Activated CD8-positive, alpha-beta T cell treated with anti-CD3 and anti-CD28 coated beads, Interleukin-2, amount 10 ng/mL, durations not matched to agents 7 days and 5 days (primary cell): ENCODE measurements around the gene ACSM4. TPM values are rescaled to one million over a fixed set of nuclear protein-coding genes. Genes with fewer than 3 reads are reported as not detected.
"Not testable (repeated sequence)": the region's sequence is repeated elsewhere in the genome, so short reads cannot be mapped to it uniquely, and the experiment has no call there.

Source experiments
- ATAC-seq: fragments of 150-1000 bp; cut with Tn5 transposase; one replicate; pipeline ENCODE4 v1.10.0; 2021; ENCODE audit warnings: moderate library complexity
- CTCF ChIA-PET: fragments of 350-600 bp; sonication (Branson Sonifier 250); formaldehyde crosslinking; loops from one replicate; lab custom pipeline; 2021; ENCODE audit warnings: antibody characterized with exemption; lab: Charles Lee
- POLR2A ChIA-PET: fragments of 350-600 bp; sonication (Branson Sonifier 250); formaldehyde crosslinking; loops from one replicate; lab custom pipeline; 2021; ENCODE audit warnings: antibody characterized with exemption; lab: Charles Lee
- DNase-seq: peaks from one replicate; pipeline ENCODE4 v3.0.0-alpha.2; 2020
- H3K27ac Mint-ChIP-seq: one replicate; pipeline ENCODE4 v1.8.0; 2021; ENCODE audit warnings: mild to moderate bottlenecking, mixed read lengths
- H3K27me3 Mint-ChIP-seq: one replicate; pipeline ENCODE4 v1.8.0; 2021; ENCODE audit warnings: low read depth, mixed read lengths
- H3K36me3 Mint-ChIP-seq: one replicate; pipeline ENCODE4 v1.8.0; 2021; ENCODE audit warnings: low read depth, mixed read lengths
- H3K4me1 Mint-ChIP-seq: one replicate; pipeline ENCODE4 v1.8.0; 2021; ENCODE audit warnings: low read depth, mixed read lengths
- H3K4me3 Mint-ChIP-seq: one replicate; pipeline ENCODE4 v1.8.0; 2021; ENCODE audit warnings: mild to moderate bottlenecking, mixed read lengths
- H3K9me3 Mint-ChIP-seq: one replicate; pipeline ENCODE4 v1.8.0; 2022; ENCODE audit warnings: mixed read lengths; ENCODE audit not compliant: insufficient read depth
- total RNA-seq, 2 experiments: library from RNA; stranded (reverse); gene quantifications; one replicate each; pipeline ENCODE4 v1.2.3, GENCODE V29; 2021

ACSM4 gene, protein sequence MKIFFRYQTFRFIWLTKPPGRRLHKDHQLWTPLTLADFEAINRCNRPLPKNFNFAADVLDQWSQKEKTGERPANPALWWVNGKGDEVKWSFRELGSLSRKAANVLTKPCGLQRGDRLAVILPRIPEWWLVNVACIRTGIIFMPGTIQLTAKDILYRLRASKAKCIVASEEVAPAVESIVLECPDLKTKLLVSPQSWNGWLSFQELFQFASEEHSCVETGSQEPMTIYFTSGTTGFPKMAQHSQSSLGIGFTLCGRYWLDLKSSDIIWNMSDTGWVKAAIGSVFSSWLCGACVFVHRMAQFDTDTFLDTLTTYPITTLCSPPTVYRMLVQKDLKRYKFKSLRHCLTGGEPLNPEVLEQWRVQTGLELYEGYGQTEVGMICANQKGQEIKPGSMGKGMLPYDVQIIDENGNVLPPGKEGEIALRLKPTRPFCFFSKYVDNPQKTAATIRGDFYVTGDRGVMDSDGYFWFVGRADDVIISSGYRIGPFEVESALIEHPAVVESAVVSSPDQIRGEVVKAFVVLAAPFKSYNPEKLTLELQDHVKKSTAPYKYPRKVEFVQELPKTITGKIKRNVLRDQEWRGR
- not detected for total RNA-seq

DNA sequence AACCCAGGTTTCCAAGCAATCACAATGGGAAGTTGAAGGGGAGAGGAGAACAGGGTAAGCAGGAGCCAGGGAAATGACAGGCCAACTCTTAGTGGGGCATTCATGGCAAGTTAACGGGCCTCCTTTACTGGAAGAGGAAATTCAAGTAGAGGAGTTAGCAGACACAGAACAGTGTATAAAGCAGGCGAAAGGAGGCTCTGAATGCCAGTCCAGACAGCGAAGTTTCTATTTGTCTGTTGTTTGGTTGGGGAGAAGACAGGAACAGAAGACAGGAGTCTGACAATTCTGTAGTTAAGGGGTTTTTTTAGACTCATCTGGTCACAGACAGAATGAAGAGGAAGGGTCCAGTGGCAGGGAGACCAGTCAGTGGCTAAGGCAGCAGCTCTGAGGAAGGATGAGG is at the start of gene ACSM4:
Gene ACSM4 (plus strand): TSS at position 301 of the 400 bp plus-strand sequence. CDS start 260 bp downstream, outside the sequence.
- H3K36me3 Mint-ChIP-seq, result no peaks in the 10 kb centered on the region
- POLR2A ChIA-PET, result no interaction called here
- H3K27me3 Mint-ChIP-seq, result peaks cover 8% of the 10 kb centered on the region
- H3K27ac Mint-ChIP-seq, result no peak within 1 kb of the TSS
- H3K4me1 Mint-ChIP-seq, result no peaks in the 10 kb centered on the region
- DNase-seq (no peak), ATAC-seq (no peak)
- CTCF ChIA-PET, result no interaction called here
- H3K9me3 Mint-ChIP-seq, result no peaks in the 10 kb centered on the region
- no peak within 1 kb of the TSS for H3K4me3 Mint-ChIP-seq

DNA sequence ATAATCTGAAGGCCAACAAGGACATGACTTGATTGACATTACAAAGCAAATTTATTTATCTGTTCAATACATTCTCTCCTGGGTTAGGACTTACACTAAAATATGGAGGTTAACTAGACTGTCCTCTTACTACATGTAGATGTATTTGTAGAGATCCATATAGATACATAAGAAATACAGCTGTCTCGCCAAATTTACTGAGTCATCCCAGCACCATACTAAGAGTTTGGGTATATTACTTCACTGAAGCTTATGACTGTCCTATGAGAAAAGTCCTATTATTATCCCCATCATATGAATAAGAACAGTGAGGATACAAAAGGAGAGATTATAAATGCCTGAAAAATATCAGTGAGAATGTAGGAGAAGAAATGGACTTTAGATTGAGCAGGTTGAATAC is 44.8 kb upstream of the ACSM4 start:
- H3K4me3 Mint-ChIP-seq, result no peak overlapping the region
- peaks cover 12% of the 10 kb centered on the region for H3K27me3 Mint-ChIP-seq
- no peaks in the 10 kb centered on the region for H3K36me3 Mint-ChIP-seq

DNA sequence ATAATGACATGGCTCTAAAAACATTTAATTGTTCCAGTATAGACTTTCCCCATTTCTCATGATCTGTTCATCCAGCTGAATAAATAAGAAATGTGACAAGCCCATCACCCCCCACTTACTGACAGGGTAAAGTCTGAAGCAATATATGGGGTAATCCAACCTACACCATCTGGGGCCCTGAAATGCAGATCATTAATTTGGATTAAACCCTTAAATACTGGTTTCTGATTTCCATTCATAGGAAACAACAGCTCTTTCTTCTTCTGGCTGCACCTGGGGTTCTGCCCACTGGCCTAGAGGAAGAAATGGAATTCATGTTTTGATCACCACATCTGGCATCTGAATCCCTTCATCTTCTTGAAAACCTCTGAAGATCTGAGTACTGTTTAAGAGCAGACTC is 39.3 kb upstream of the ACSM4 start:
- Mint-ChIP-seq H3K9me3 (no peaks in the 10 kb centered on the region), H3K27ac (no peak overlapping the region), H3K4me3 (no peak overlapping the region), H3K27me3 (peaks cover 8% of the 10 kb centered on the region), H3K36me3 (no peaks in the 10 kb centered on the region), H3K4me1 (no peaks in the 10 kb centered on the region)
- ChIA-PET CTCF (no interaction called here), POLR2A (no interaction called here)
- ATAC-seq (no peak), DNase-seq (no peak)

More for the DNA sequence above, 44.8 kb upstream of the ACSM4 start:
- H3K27ac Mint-ChIP-seq, result no peak overlapping the region
- H3K9me3 Mint-ChIP-seq, result no peaks in the 10 kb centered on the region
- POLR2A ChIA-PET, result no interaction called here
- DNase-seq, result no peak
- H3K4me1 Mint-ChIP-seq, result no peaks in the 10 kb centered on the region
- ATAC-seq, result no peak
- CTCF ChIA-PET, result interaction anchor here (1.2 kb wide), 1 partner anchor 13 kb away, joined by 3 read pairs; no protein-coding TSS in a partner anchor

DNA sequence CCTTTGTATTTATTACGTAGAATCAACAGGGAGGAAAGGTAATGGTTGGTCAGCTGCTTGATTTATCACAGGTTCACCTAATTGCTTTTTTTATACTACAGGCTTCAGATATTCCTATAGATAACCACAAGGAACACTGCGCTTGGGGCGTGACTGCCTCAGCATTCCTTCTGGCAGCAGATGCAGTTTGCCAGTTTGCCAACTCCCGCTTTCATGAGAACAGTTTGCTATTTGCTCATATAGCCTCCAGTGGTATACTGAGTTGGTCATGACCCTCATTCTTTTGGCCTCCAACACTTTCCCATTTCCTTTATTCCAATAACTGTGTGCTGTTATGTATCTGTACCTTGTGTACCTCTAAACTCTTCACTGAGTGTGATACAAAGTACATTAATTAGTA is 38.6 kb upstream of the ACSM4 start:
- no peak for ATAC-seq
- Mint-ChIP-seq H3K36me3 (no peaks in the 10 kb centered on the region), H3K27ac (no peak overlapping the region), H3K4me3 (no peak overlapping the region), H3K27me3 (peaks cover 5% of the 10 kb centered on the region), H3K4me1 (no peaks in the 10 kb centered on the region), H3K9me3 (no peaks in the 10 kb centered on the region)
- ChIA-PET CTCF (no interaction called here), POLR2A (no interaction called here)
- no peak for DNase-seq

DNA sequence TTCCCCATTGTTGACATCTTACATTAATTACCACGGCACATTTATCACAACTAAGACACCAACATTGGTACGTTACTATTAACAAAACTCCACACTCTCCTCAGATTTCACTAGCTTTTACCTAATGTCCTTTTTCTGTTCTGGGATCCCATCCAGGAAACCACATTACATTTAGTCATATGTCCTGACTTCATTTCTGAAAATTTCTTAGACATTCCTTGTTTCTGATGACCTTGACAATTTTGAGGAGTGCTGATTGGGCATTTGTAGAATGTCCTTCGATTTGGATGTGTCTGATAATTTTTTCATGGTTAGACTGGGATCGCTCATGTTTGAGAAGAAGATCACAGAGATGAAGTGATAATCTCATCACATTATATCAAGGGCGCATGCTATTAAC is 34.6 kb upstream of the ACSM4 start:
- CTCF ChIA-PET, result no interaction called here
- H3K27me3 Mint-ChIP-seq, result peaks cover 8% of the 10 kb centered on the region
- no peak overlapping the region for H3K27ac Mint-ChIP-seq
- H3K36me3 Mint-ChIP-seq, result no peaks in the 10 kb centered on the region
- H3K4me3 Mint-ChIP-seq, result no peak overlapping the region
- H3K9me3 Mint-ChIP-seq, result no peaks in the 10 kb centered on the region
- POLR2A ChIA-PET, result no interaction called here
- no peaks in the 10 kb centered on the region for H3K4me1 Mint-ChIP-seq
- DNase-seq (no peak), ATAC-seq (no peak)

DNA sequence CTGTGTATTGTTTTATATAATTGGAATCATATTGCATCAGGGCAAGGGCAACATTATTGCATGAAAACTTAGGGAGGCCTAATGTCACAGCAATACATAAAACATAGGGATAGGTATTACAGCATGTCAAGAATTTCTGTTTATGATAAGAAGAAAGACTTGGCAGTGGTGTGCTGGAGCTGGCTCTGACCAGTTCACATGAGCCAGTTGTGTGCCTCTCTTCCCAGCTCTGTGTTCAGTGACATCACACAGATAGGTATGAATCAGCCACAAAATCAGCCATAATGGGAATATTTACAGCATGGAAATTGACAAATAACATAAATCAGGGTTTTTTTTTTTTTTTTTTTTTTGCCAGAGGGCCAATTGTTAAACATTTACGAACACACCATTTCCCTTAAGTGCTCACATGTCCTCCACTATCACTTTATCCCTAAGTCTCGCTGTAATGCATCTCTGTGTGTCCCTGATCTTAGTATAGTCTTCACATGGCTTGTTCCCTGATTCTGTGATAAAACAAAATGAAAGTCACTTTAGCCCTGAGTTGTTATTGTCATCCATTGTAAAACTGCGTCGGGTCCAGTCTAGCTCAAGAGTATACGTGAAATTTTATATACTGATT is 31.9 kb upstream of the ACSM4 start:
- Mint-ChIP-seq H3K9me3 (no peaks in the 10 kb centered on the region), H3K27ac (no peak overlapping the region), H3K36me3 (no peaks in the 10 kb centered on the region), H3K27me3 (peaks cover 24% of the 10 kb centered on the region), H3K4me3 (no peak overlapping the region), H3K4me1 (no peaks in the 10 kb centered on the region)
- no peak for ATAC-seq
- no peak for DNase-seq
- ChIA-PET POLR2A (interaction anchor here (0.6 kb wide), 1 partner anchor 245 kb away, joined by 3 read pairs; no protein-coding TSS in a partner anchor), CTCF (no interaction called here)

DNA sequence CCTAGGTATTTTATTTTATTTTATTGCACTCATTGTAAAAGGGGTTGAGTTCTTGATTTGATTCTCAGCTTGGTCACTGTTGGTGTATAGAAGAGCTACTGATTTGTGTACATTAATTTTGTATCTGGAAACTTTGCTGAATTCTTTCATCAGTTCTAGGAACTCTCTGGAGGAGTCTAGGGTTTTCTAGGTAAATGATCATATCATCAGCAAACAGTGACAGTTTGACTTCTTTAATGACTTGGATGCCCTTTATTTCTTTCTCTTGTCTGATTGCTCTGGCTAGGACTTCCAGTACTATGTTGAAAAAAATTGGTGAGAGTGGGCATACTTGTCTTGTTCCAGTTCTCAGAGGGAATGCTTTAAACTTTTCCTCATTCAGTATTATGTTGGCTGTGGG is 28.4 kb upstream of the ACSM4 start:
- H3K9me3 Mint-ChIP-seq, CTCF ChIA-PET, H3K36me3 Mint-ChIP-seq, H3K4me3 Mint-ChIP-seq, H3K4me1 Mint-ChIP-seq, POLR2A ChIA-PET, ATAC-seq, H3K27ac Mint-ChIP-seq, DNase-seq: not testable (repeated sequence)
- peaks cover 35% of the 10 kb centered on the region for H3K27me3 Mint-ChIP-seq

DNA sequence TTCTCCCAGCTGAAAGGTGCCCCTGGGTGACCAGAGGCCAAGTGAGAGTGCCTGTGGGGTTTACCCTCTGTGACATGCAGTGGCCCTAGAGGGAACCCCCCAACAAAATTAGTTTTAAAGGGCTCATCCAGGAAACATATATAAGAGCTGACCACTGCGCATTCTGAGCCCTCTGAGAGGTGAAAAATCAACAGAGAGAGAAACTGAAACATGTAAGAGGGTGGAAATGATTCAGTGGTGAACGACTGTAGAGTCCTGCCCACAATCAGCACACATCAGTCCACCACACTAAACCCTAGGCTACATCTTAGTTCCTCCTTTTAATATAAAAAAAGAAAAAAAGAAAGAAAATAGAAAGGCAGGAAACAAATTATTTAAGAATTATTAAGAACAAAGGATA is 21.0 kb upstream of the ACSM4 start:
- Mint-ChIP-seq H3K36me3 (no peaks in the 10 kb centered on the region), H3K4me1 (no peaks in the 10 kb centered on the region), H3K27ac (no peak overlapping the region), H3K9me3 (peaks cover 16% of the 10 kb centered on the region), H3K27me3 (peaks cover 27% of the 10 kb centered on the region), H3K4me3 (no peak overlapping the region)
- DNase-seq, result no peak
- ATAC-seq, result no peak
- ChIA-PET CTCF (no interaction called here), POLR2A (no interaction called here)

DNA sequence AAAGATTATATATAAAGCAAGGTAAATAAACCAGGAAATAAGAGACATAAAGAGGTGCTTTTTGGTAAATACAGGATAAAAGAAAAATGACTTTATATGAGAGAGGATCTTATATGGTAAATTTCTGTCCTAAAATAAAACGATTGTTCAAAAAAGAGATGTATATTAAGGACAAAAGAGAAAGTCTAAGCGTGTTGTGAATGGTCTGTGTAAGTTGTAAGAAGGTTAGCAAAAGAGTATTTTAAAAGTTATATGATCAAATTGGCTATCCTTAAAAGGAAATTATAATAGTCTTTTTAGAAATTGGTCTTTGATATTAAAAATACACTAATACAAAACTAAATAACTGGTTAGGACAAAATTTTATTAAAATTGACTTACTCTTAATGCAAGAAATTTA is 14.1 kb upstream of the ACSM4 start:
- POLR2A ChIA-PET, result no interaction called here
- Mint-ChIP-seq H3K27ac (no peak overlapping the region), H3K4me3 (no peak overlapping the region), H3K4me1 (no peaks in the 10 kb centered on the region), H3K36me3 (peaks cover 2% of the 10 kb centered on the region), H3K9me3 (peaks cover 14% of the 10 kb centered on the region), H3K27me3 (peaks cover 24% of the 10 kb centered on the region)
- CTCF ChIA-PET, result no interaction called here
- ATAC-seq (no peak), DNase-seq (no peak)

DNA sequence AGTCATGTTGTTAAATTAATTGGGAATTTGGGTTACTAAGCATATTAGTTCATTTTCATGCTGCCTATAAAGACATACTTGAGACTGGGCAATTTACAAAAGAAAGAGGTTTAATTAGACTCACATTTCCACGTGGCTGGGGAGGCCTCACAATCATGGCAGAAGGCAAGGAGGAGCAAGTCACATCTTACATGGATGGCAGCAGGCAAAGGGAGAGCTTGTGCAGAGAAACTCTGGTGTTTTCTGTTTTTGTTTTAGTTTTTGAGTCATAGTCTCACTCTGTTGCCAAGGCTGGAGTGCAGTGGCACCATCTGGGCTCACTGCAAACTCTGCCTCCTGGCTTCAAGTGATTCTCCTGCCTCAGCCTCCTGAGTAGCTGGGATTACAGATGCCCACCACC is 13.3 kb upstream of the ACSM4 start:
- peaks cover 14% of the 10 kb centered on the region for H3K9me3 Mint-ChIP-seq
- H3K4me3 Mint-ChIP-seq, H3K27ac Mint-ChIP-seq, CTCF ChIA-PET, H3K36me3 Mint-ChIP-seq, POLR2A ChIA-PET, ATAC-seq, H3K4me1 Mint-ChIP-seq, DNase-seq: not testable (repeated sequence)
- H3K27me3 Mint-ChIP-seq, result peaks cover 21% of the 10 kb centered on the region

DNA sequence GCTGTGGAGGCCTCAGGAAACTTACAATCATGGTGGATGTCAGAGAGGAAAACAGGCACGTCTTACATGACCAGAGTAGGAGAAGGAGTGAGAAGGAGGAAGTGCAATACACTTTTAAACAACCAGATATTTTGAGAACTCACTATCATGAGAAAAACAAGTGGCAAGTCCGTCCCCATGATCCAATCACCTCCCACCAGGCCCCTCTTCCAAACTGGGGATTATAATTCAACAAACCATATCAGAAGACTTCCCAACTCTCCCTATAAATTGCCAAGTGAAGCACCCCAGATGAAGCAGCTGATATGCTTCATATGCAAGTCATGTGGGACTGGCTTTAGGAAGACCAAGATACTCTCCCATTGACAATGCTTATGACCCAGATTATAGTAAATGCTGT is 11.6 kb upstream of the ACSM4 start:
- no peak overlapping the region for H3K4me3 Mint-ChIP-seq
- ATAC-seq (no peak), DNase-seq (no peak)
- peaks cover 5% of the 10 kb centered on the region for H3K9me3 Mint-ChIP-seq
- ChIA-PET POLR2A (no interaction called here), CTCF (interaction anchor here (1.2 kb wide), 1 partner anchor 515 kb away, joined by 3 read pairs; no protein-coding TSS in a partner anchor)
- H3K36me3 Mint-ChIP-seq, result peaks cover 2% of the 10 kb centered on the region
- H3K27me3 Mint-ChIP-seq, result peaks cover 17% of the 10 kb centered on the region
- no peak overlapping the region for H3K27ac Mint-ChIP-seq
- H3K4me1 Mint-ChIP-seq, result no peaks in the 10 kb centered on the region

DNA sequence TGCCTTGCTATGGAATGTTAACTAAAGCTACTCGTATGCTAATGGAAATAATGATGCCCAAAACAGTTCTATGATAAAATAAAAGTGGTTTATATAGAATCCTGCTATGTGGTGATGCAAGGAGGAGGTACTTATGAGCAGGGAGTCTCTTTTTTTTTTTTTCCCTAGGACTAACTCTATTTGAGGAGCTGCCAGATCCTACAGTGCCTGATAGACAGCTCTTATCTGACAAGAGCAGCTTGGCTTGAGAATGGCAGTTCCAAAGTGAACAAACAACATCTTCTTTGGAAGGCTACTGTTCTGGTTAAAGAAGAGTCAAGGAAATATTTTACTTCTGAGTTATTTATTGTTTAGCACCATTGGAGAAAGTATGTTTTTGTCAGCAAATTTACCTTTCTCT is 10.2 kb upstream of the ACSM4 start:
- Mint-ChIP-seq H3K4me1 (no peaks in the 10 kb centered on the region), H3K9me3 (peaks cover 5% of the 10 kb centered on the region), H3K27me3 (peaks cover 14% of the 10 kb centered on the region), H3K27ac (no peak overlapping the region), H3K4me3 (no peak overlapping the region), H3K36me3 (peaks cover 2% of the 10 kb centered on the region)
- ChIA-PET POLR2A (no interaction called here), CTCF (interaction anchor here (0.6 kb wide), 1 partner anchor 70 kb away, joined by 3 read pairs; no protein-coding TSS in a partner anchor)
- DNase-seq, result no peak
- no peak for ATAC-seq
